K562 (cell line): ENCODE data around the gene ZDHHC14. TPM values are rescaled to one million over a fixed set of nuclear protein-coding genes. Genes with fewer than 3 reads are reported as not detected.
A peak's percentile ranks its signal among the peaks of the same experiment; 100 is the strongest.

Source experiments
- EWSR1 ChIP-seq: fragments of 450-650 bp; IDR thresholded peaks from 2 replicates; pipeline ENCODE4 v1.6.1; 2018; ENCODE audit warnings: borderline replicate concordance, mild to moderate bottlenecking, low read depth, moderate library complexity; ENCODE audit not compliant: partially characterized antibody
- FOXJ2 ChIP-seq: fragments of 200-800 bp; sonication (Bioruptor generic); IDR thresholded peaks from 2 replicates; pipeline ENCODE4 v1.6.1; 2016; ENCODE audit warnings: missing genetic modification characterization, missing compliant biosample characterization
- RCOR1 ChIP-seq, 2 experiments: IDR thresholded peaks; 2 replicates each; pipeline ENCODE4 v1.6.1; 2012; ENCODE audit warnings: low read depth in 2 of 2, low read length in 2 of 2, borderline replicate concordance in 1 of 2, improper control_type of control experiment in 1 of 2
- RFX5 ChIP-seq: IDR thresholded peaks from 2 replicates; pipeline ENCODE4 v1.6.1; 2011; ENCODE audit warnings: low read depth, mild to moderate bottlenecking, improper control_type of control experiment, low read length
- SMAD3 ChIP-seq: fragments of 450-650 bp; formaldehyde crosslinking; conservative IDR thresholded peaks from 2 replicates; pipeline ENCODE4 v1.4.0; 2020; ENCODE audit warnings: mild to moderate bottlenecking
- SMARCA4 ChIP-seq: fragments of 450-650 bp; IDR thresholded peaks from 2 replicates; pipeline ENCODE4 v1.6.1; 2016
- TRIM25 ChIP-seq: fragments of 450-650 bp; IDR thresholded peaks from 2 replicates; pipeline ENCODE4 v1.7.0; 2016; ENCODE audit warnings: borderline replicate concordance
- ZBTB2 ChIP-seq: fragments of 450-650 bp; IDR thresholded peaks from 2 replicates; pipeline ENCODE4 v1.6.1; 2016; ENCODE audit warnings: antibody characterized with exemption
- ZNF274 ChIP-seq: IDR thresholded peaks from 2 replicates; pipeline ENCODE4 v1.6.1; 2011; ENCODE audit warnings: low read depth, mild to moderate bottlenecking, low read length, moderate library complexity, borderline replicate concordance
- ZNF785 ChIP-seq: fragments of 250-450 bp; sonication (Bioruptor Pico); IDR thresholded peaks from 2 replicates; pipeline ENCODE4 v1.4.0; 2020; ENCODE audit warnings: mild to moderate bottlenecking
- ZSCAN29 ChIP-seq: fragments of 450-650 bp; IDR thresholded peaks from 2 replicates; pipeline ENCODE4 v1.6.1; 2017
- polyA plus RNA-seq, 8 experiments: library from polyadenylated mRNA; depleted of rRNA in 4 of 8; stranded (reverse) in 5 of 8; unstranded in 3 of 8; fragments of >200 nt; fragmentation: Nextera tagmentation in 2 of 8; fragmentation: Illumina TruSeq in 1 of 8; extraction: Ambion mirVana in 2 of 8; extraction: Trizol in 1 of 8; gene quantifications; 2 replicates each; pipeline versions ENCODE4 v1.2.1 to v1.2.3, GENCODE V29; 2011 to 2014; ENCODE audit warnings: inconsistent platforms in 1 of 8, missing spikeins in 1 of 8
- total RNA-seq, 7 experiments: library from RNA; depleted of rRNA in 6 of 7; stranded (reverse); fragments of >200 nt in 6 of 7; fragmentation: Illumina TruSeq in 2 of 7; extraction: Trizol in 2 of 7; gene quantifications; 2 replicates each; pipeline versions ENCODE4 v1.2.1 to v1.2.3, GENCODE V29; 2011 to 2021; ENCODE audit warnings: low replicate concordance in 1 of 7
- TF ChIP-seq, protein P1 (sequence below): sonication (generic); formaldehyde crosslinking; IDR thresholded peaks from 2 replicates; pipeline ENCODE4 v1.9.0; 2022; ENCODE audit warnings: mild to moderate bottlenecking, missing genetic modification reagents
- TF ChIP-seq, protein P2 (sequence below): sonication (generic); formaldehyde crosslinking; IDR thresholded peaks from 2 replicates; pipeline ENCODE4 v1.8.0; 2022; ENCODE audit warnings: missing genetic modification reagents, mild to moderate bottlenecking, moderate library complexity, borderline replicate concordance
- TF ChIP-seq, protein P3 (sequence below), 2 experiments: IDR thresholded peaks; 2 replicates each; pipeline ENCODE4 v1.6.1; 2012; ENCODE audit warnings: improper control_type of control experiment in 2 of 2, low read depth in 2 of 2, low read length in 2 of 2, borderline replicate concordance in 1 of 2
- TF ChIP-seq, protein P4 (sequence below): fragments of 250-450 bp; sonication (Bioruptor Pico); IDR thresholded peaks from 2 replicates; pipeline ENCODE4 v1.5.0; 2020; ENCODE audit warnings: mild to moderate bottlenecking

ZDHHC14 gene
- total and polyA plus RNA-seq, 9 of the 15 experiments (the other 6 are each of a cell fraction or from before 2014, with no cell fraction given) = 0.92 to 23.1 (median 13.8) TPM

DNA sequence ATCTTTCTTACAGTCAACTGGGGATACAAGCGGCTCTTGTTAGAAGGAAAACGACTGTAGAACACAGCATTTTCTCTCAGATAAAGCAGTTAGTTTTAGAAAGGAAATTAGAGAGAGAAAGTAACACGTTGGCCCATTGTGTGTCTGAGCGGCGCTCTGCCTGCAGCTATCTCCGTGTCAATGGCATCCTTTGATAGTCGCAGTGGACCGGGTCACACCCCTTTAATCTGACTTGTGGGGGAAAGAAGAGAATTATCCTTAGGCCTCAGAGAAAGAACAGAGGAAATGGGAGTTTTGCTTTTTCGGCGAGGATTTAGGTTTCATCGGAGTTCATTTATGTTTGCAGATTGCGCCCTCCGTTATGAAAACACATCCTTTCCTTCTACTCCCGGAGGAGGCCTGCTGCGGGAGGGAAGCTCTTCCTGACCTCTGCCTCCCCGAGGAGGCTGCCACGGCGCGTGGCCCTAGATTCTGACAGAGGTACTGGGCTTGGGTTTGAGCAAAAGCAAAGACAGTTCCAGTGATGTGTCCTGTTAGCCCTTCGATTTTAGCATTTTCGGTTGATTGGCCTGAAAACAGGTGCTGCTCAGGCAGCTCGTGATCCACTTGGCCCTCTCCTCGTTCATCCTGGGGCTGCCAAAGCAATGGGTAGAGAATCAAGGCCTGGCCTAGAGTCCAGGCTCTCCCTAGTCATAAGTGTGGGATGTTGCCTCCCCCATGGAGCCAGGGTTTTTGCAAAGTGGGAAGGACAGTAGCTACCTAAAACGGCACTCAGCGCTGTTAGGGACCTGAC lies 74.9 kb downstream of the ZDHHC14 start (continued):
- TF ChIP-seq TRIM25 = no peak
- TF ChIP-seq RCOR1 (IDR thresholded peaks at IDR 0.05; ENCODE audit: borderline replicate concordance in 1 of 2, low read depth in 2 of 2, low read length in 2 of 2) = no peak; a peak in 1 of 4 replicates
- TF ChIP-seq ZBTB2 = no peak
- TF ChIP-seq ZNF274 = no peak
- no peak for TF ChIP-seq FOXJ2 (tag)
- TF ChIP-seq, protein P1, sequence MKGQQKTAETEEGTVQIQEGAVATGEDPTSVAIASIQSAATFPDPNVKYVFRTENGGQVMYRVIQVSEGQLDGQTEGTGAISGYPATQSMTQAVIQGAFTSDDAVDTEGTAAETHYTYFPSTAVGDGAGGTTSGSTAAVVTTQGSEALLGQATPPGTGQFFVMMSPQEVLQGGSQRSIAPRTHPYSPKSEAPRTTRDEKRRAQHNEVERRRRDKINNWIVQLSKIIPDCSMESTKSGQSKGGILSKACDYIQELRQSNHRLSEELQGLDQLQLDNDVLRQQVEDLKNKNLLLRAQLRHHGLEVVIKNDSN (CRISPR knock-in tag) = no peak
- 0 out of 2 replicates have a peak, but pooled peaks have one; percentile 28 for TF ChIP-seq SMARCA4
- TF ChIP-seq, protein P2, sequence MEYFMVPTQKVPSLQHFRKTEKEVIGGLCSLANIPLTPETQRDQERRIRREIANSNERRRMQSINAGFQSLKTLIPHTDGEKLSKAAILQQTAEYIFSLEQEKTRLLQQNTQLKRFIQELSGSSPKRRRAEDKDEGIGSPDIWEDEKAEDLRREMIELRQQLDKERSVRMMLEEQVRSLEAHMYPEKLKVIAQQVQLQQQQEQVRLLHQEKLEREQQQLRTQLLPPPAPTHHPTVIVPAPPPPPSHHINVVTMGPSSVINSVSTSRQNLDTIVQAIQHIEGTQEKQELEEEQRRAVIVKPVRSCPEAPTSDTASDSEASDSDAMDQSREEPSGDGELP (CRISPR knock-in tag) = no peak; the same call in 1 of the 2 replicates
- no peak for TF ChIP-seq SMAD3 (CRISPR knock-in tag)
- TF ChIP-seq, protein P3, sequence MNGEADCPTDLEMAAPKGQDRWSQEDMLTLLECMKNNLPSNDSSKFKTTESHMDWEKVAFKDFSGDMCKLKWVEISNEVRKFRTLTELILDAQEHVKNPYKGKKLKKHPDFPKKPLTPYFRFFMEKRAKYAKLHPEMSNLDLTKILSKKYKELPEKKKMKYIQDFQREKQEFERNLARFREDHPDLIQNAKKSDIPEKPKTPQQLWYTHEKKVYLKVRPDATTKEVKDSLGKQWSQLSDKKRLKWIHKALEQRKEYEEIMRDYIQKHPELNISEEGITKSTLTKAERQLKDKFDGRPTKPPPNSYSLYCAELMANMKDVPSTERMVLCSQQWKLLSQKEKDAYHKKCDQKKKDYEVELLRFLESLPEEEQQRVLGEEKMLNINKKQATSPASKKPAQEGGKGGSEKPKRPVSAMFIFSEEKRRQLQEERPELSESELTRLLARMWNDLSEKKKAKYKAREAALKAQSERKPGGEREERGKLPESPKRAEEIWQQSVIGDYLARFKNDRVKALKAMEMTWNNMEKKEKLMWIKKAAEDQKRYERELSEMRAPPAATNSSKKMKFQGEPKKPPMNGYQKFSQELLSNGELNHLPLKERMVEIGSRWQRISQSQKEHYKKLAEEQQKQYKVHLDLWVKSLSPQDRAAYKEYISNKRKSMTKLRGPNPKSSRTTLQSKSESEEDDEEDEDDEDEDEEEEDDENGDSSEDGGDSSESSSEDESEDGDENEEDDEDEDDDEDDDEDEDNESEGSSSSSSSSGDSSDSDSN (IDR thresholded peaks at IDR 0.05; ENCODE audit: borderline replicate concordance in 1 of 2, low read depth in 2 of 2, low read length in 2 of 2) = 0 out of 4 replicates have a peak, but pooled peaks of 1 of the 2 experiments have one; percentile 13
- TF ChIP-seq, protein P4, sequence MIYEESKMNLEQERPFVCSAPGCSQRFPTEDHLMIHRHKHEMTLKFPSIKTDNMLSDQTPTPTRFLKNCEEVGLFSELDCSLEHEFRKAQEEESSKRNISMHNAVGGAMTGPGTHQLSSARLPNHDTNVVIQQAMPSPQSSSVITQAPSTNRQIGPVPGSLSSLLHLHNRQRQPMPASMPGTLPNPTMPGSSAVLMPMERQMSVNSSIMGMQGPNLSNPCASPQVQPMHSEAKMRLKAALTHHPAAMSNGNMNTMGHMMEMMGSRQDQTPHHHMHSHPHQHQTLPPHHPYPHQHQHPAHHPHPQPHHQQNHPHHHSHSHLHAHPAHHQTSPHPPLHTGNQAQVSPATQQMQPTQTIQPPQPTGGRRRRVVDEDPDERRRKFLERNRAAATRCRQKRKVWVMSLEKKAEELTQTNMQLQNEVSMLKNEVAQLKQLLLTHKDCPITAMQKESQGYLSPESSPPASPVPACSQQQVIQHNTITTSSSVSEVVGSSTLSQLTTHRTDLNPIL = no peak
- TF ChIP-seq EWSR1 = no peak
- no peak for TF ChIP-seq RFX5
- 0 out of 2 replicates have a peak, but pooled peaks have one; percentile 20 for TF ChIP-seq ZSCAN29
- TF ChIP-seq ZNF785 = no peak
